Naive thymus-derived CD8-positive, alpha-beta T cell (primary cell): ENCODE data around the gene GIMAP7. TPM values are rescaled to one million over a fixed set of nuclear protein-coding genes. Genes with fewer than 3 reads are reported as not detected.
"Not testable (repeated sequence)": the region's sequence is repeated elsewhere in the genome, so short reads cannot be mapped to it uniquely, and the experiment has no call there.

ENCODE experiments used
- ATAC-seq, 2 donors: fragments of 150-1000 bp; cut with Tn5 transposase in 1 of 2; sonication (Bioruptor Pico), chemical (Tn5 transposase) in 1 of 2; 1 replicate in 1 of 2; 2 replicates in 1 of 2; pipeline ENCODE4 v1.10.0; 2021; ENCODE audit warnings: mild to moderate bottlenecking in 2 of 2, moderate library complexity in 2 of 2
- POLR2A ChIA-PET: fragments of 350-600 bp; sonication (Branson Sonifier 250); formaldehyde crosslinking; loops from one replicate; lab custom pipeline; 2021; ENCODE audit warnings: antibody characterized with exemption; lab: Charles Lee
- DNase-seq, 10 donors: peaks; one replicate each; pipeline versions ENCODE4 v3.0.0 to v3.0.0-alpha.2; 2020 to 2022
- H3K27ac Mint-ChIP-seq, 10 donors: one replicate each; pipeline ENCODE4 v1.8.0; 2020 to 2022; ENCODE audit warnings: mild to moderate bottlenecking in 10 of 10, mixed read lengths in 10 of 10, moderate library complexity in 4 of 10, inconsistent platforms in 1 of 10
- H3K27me3 Mint-ChIP-seq, 5 donors: one replicate each; pipeline ENCODE4 v1.8.0; 2021 to 2022; ENCODE audit warnings: mixed read lengths in 5 of 5
- H3K36me3 Mint-ChIP-seq, 3 donors: one replicate each; pipeline ENCODE4 v1.8.0; 2020 to 2022; ENCODE audit warnings: mixed read lengths in 3 of 3, mild to moderate bottlenecking in 2 of 3, inconsistent platforms in 1 of 3
- H3K4me1 Mint-ChIP-seq, 4 donors: one replicate each; pipeline ENCODE4 v1.8.0; 2021 to 2022; ENCODE audit warnings: mixed read lengths in 4 of 4
- H3K4me3 Mint-ChIP-seq, 10 donors: one replicate each; pipeline ENCODE4 v1.8.0; 2020 to 2022; ENCODE audit warnings: mild to moderate bottlenecking in 10 of 10, mixed read lengths in 10 of 10, moderate library complexity in 6 of 10, inconsistent platforms in 1 of 10
- H3K9me3 Mint-ChIP-seq, 9 donors: one replicate each; pipeline ENCODE4 v1.8.0; 2020 to 2022; ENCODE audit warnings: mixed read lengths in 9 of 9, mild to moderate bottlenecking in 3 of 9, inconsistent platforms in 1 of 9, moderate library complexity in 1 of 9
- polyA plus RNA-seq, 3 donors: library from polyadenylated mRNA; unstranded; fragments of 300-500 nt; fragmentation: Illumina TruSeq; gene quantifications; one replicate each; pipeline ENCODE4 v1.2.3, GENCODE V29; 2021
- total RNA-seq, 8 experiments: library from RNA in 2 of 8; stranded (reverse) in 2 of 8; gene quantifications; one replicate each; pipeline ENCODE4 v1.2.3 and lab custom pipeline; 2021 to 2026

GIMAP7 gene
- total and polyA plus RNA-seq, 5 experiments from 2014 or later: 367 to 821 (median 451) TPM

DNA sequence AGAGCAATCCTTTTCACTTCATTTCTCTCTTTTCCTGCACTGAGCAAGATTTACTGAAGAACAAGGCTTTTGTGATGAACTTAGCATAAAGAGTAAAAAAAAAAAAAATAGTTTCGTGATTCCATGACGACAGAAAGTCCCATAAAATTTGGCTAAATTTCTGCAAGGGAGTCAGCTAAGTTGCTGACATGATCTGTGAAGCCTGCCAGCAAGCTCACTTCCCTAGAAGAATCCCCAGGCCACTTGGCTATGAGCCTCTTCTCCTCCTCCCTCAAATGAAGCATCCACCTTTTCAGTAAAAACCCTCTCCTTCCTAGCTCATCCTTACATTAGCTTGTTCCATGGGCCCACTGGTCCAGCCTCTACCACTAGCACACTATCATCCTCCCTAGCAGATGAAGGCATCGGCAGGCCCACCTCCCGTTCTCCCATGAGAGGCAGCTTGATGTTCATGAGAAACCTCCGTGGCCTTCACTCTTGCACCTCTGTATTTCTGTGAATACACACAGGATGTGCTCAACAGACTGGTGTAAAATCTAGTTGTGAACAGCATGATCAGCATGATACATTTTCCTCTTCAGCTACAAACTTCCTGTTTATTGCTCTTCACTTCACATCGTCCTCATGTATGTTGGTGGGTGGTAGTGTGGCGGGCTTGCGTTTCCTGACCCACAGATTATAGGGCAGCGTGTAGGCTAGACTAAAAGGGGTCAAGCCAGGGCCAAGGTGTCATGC lies 33.3 kb upstream of the GIMAP7 start:
- Mint-ChIP-seq H3K36me3 (peaks cover 8 to 34% (median 27%) of the 10 kb centered on the region in 3 donors), H3K27ac (peak overlapping the region; percentile 98 to 100 (median 100)), H3K27me3 (no peaks in the 10 kb centered on the region), H3K9me3 (peaks cover 0 to 6% (median 0%) of the 10 kb centered on the region in 9 donors), H3K4me3 (peak overlapping the region; percentile 71 to 97 (median 88)), H3K4me1 (peaks cover 57 to 98% (median 94%) of the 10 kb centered on the region in 4 donors)
- peak; percentile 25 to 76 (median 63) for DNase-seq
- peak; percentile 51 to 69 for ATAC-seq
- POLR2A ChIA-PET: interaction anchor here (0.6 to 11.9 kb wide), 33 partner anchors 8 to 1535 kb away, joined by 3 to 505 read pairs (median 6); partner anchors contain the start of genes GIMAP1, GIMAP4, GIMAP5 and GIMAP6

- Mint-ChIP-seq H3K27me3 (no peaks in the 10 kb centered on the region), H3K9me3 (peaks cover 0 to 4% (median 0%) of the 10 kb centered on the region in 9 donors), H3K36me3 (peaks cover 4 to 28% (median 21%) of the 10 kb centered on the region in 3 donors), H3K4me3 (peak overlapping the region; percentile 71 to 97 (median 88)), H3K4me1 (peaks cover 58 to 97% (median 94%) of the 10 kb centered on the region in 4 donors), H3K27ac (peak overlapping the region; percentile 98 to 100 (median 100))
- POLR2A ChIA-PET: interaction anchor here (0.9 to 11.9 kb wide), 29 partner anchors 9 to 273 kb away, joined by 3 to 505 read pairs (median 7); partner anchors contain the start of genes GIMAP1, GIMAP4, GIMAP5 and GIMAP6
- DNase-seq (no peak), ATAC-seq (peak in 1 of 2 donors; percentile 0)
These were observed 32.8 kb upstream of the GIMAP7 start for GRCh38 chr7:150481922-150482321.

DNA sequence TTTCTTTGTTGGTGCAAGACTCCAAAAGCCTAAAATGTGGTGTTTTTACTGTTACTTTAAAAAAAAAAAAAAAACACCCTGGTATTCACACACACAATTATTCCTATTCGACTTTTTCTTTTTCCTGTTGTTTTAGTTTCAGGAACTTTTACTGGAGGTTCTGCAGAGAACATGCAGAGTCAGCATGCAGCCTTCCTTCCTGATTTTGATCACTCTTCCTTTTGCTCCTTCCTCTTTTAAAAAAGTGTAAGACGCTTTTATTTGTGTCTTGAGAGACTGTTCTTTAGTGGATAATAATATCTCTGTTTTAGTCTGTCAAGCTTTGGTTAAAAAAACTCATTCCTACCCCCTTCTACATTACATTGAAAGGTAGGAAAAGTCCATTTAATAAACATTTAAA lies 31.2 kb upstream of the GIMAP7 start:
- DNase-seq, ATAC-seq, H3K27me3 Mint-ChIP-seq, H3K9me3 Mint-ChIP-seq: not testable (repeated sequence)
- Mint-ChIP-seq H3K4me3 (peak overlapping the region; percentile 70 to 90 (median 82)), H3K27ac (peak overlapping the region; percentile 97 to 100 (median 100)), H3K36me3 (peaks cover 0 to 13% (median 5%) of the 10 kb centered on the region in 3 donors), H3K4me1 (peaks cover 54 to 96% (median 84%) of the 10 kb centered on the region in 4 donors)
- POLR2A ChIA-PET: interaction anchor here (0.6 to 11.9 kb wide), 16 partner anchors 8 to 271 kb away, joined by 3 to 505 read pairs (median 10); partner anchors contain the start of genes GIMAP1, GIMAP4, GIMAP6 and GIMAP7

DNA sequence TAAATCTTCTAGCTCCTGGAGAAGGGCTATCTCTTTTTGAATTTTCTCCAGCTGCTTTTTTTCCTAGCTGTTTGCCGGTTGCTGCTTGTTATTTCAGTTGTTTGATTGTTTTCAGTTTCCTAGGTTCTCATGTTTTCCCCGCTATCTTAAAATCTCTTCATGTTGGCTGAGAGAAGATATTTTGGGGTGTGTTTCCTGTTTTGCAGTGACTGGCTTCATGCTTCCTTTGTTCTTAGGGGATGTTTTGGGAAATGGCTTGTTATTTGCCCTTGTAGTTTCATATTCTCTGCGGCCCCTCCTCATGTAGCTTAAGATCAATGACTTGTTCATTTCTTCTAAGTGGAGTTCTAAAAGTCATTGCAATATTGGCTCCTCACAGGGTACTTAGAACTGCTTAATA lies 30.6 kb upstream of the GIMAP7 start:
- H3K36me3 Mint-ChIP-seq: peaks cover 0 to 12% (median 2%) of the 10 kb centered on the region in 3 donors
- peak overlapping the region; percentile 97 to 100 (median 100) for H3K27ac Mint-ChIP-seq
- peaks cover 49 to 95% (median 79%) of the 10 kb centered on the region in 4 donors for H3K4me1 Mint-ChIP-seq
- H3K27me3 Mint-ChIP-seq, H3K9me3 Mint-ChIP-seq: not testable (repeated sequence)
- H3K4me3 Mint-ChIP-seq: peak overlapping the region; percentile 70 to 90 (median 82)
- peak in 7 of 10 donors; percentile 37 to 84 (median 58) for DNase-seq
- peak; percentile 66 to 73 for ATAC-seq
- POLR2A ChIA-PET: interaction anchor here (0.6 to 11.9 kb wide), 17 partner anchors 8 to 530 kb away, joined by 3 to 505 read pairs (median 9); partner anchors contain the start of genes GIMAP1, GIMAP4, GIMAP6 and GIMAP7

GRCh38 chr7:150487625-150488024 lies 27.0 kb upstream of the GIMAP7 start:
- peak overlapping the region in 4 of 10 donors; percentile 11 to 100 (median 67) for H3K27ac Mint-ChIP-seq
- no peaks in the 10 kb centered on the region for H3K27me3 Mint-ChIP-seq
- no peak overlapping the region for H3K4me3 Mint-ChIP-seq
- POLR2A ChIA-PET: interaction anchor here (0.7 to 11.9 kb wide), 4 partner anchors 16 to 37 kb away, joined by 3 to 504 read pairs (median 59); partner anchors contain the start of gene GIMAP7
- peaks cover 29 to 85% (median 62%) of the 10 kb centered on the region in 4 donors for H3K4me1 Mint-ChIP-seq
- DNase-seq (no peak), ATAC-seq (no peak)
- H3K36me3 Mint-ChIP-seq: peaks cover 0 to 19% (median 2%) of the 10 kb centered on the region in 3 donors
- peaks cover 0 to 19% (median 5%) of the 10 kb centered on the region in 9 donors for H3K9me3 Mint-ChIP-seq

DNA sequence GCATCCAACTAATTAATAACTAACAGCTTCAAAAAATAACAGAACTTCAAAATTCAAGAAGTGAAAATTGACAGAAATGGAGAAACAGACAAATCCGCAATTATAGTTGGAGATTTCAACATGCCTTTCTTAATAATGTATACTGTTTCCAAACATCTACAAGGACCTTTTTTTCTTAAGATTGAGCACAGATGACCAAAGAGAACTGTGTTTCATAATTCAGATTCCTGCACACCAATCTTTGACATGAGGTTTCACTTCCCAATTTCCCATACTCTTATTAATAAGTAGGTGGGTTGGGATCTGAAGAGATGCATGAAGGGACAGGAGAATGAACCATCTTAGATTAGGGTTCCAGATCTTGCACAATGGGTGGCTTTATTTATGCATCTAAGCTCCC lies 24.9 kb upstream of the GIMAP7 start:
- no peak overlapping the region for H3K4me3 Mint-ChIP-seq
- POLR2A ChIA-PET: interaction anchor here (1.4 to 3.1 kb wide), 2 partner anchors 13 to 22 kb away, joined by 4 to 11 read pairs; no protein-coding TSS in a partner anchor
- H3K27ac Mint-ChIP-seq: peak overlapping the region in 2 of 10 donors; percentile 27 to 100
- DNase-seq (no peak), ATAC-seq (no peak)
- peaks cover 15 to 70% (median 45%) of the 10 kb centered on the region in 4 donors for H3K4me1 Mint-ChIP-seq
- H3K27me3 Mint-ChIP-seq: no peaks in the 10 kb centered on the region
- peaks cover 0 to 20% (median 2%) of the 10 kb centered on the region in 3 donors for H3K36me3 Mint-ChIP-seq
- peaks cover 0 to 19% (median 6%) of the 10 kb centered on the region in 9 donors for H3K9me3 Mint-ChIP-seq

DNA sequence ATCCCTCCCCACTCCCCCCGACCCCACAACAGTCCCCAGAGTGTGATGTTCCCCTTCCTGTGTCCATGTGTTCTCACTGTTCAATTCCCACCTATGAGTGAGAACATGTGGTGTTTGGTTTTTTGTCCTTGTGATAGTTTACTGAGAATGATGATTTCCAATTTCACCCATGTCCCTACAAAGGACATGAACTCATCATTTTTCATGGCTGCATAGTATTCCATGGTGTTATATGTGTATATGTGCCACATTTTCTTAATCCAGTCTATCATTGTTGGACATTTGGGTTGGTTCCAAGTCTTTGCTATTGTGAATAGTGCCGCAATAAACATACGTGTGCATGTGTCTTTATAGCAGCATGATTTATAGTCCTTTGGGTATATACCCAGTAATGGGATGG lies 21.2 kb upstream of the GIMAP7 start:
- H3K4me3 Mint-ChIP-seq, H3K27me3 Mint-ChIP-seq, DNase-seq, ATAC-seq, H3K27ac Mint-ChIP-seq, POLR2A ChIA-PET: not testable (repeated sequence)
- peaks cover 5 to 26% (median 12%) of the 10 kb centered on the region in 3 donors for H3K36me3 Mint-ChIP-seq
- H3K9me3 Mint-ChIP-seq: peaks cover 3 to 35% (median 16%) of the 10 kb centered on the region in 9 donors
- H3K4me1 Mint-ChIP-seq: peaks cover 5 to 55% (median 41%) of the 10 kb centered on the region in 4 donors

GRCh38 chr7:150502519-150502918 lies 12.2 kb upstream of the GIMAP7 start:
- peaks cover 6 to 35% (median 18%) of the 10 kb centered on the region in 3 donors for H3K36me3 Mint-ChIP-seq
- peaks cover 6 to 42% (median 22%) of the 10 kb centered on the region in 9 donors for H3K9me3 Mint-ChIP-seq
- ATAC-seq (peak; percentile 84 to 98), DNase-seq (peak in 5 of 10 donors; percentile 13 to 81 (median 58))
- peak overlapping the region; percentile 83 to 97 (median 92) for H3K27ac Mint-ChIP-seq
- peak overlapping the region; percentile 13 to 83 (median 70) for H3K4me3 Mint-ChIP-seq
- peaks cover 49 to 87% (median 85%) of the 10 kb centered on the region in 4 donors for H3K4me1 Mint-ChIP-seq
- H3K27me3 Mint-ChIP-seq: no peaks in the 10 kb centered on the region
- POLR2A ChIA-PET: interaction anchor here (0.6 to 8.3 kb wide), 18 partner anchors 9 to 254 kb away, joined by 3 to 153 read pairs (median 4); partner anchors contain the start of genes GIMAP4, GIMAP5, GIMAP7 and GIMAP8

DNA sequence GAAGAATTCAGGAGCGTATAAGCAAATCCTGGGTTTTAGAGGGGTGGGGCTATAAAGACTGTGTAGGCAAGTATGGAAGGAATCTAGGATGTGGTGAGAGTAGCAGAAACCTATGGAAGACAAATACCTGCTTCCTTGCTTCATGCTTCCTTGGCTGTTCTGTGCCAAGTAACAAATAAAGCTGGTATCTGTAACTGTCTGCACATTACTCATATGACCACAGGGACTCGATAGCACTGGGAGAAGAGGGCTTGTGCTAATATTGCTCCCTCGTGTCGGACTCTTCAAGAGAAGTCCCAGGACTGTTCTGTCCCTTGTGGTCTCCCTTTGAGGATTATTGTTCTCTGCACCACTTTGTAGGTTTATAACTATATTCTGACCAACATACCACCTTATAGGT lies 11.5 kb upstream of the GIMAP7 start:
- peaks cover 4 to 36% (median 15%) of the 10 kb centered on the region in 9 donors for H3K9me3 Mint-ChIP-seq
- H3K27me3 Mint-ChIP-seq: no peaks in the 10 kb centered on the region
- ATAC-seq: peak in 1 of 2 donors; percentile 9
- DNase-seq: no peak
- H3K4me1 Mint-ChIP-seq: peaks cover 51 to 89% (median 86%) of the 10 kb centered on the region in 4 donors
- peaks cover 4 to 29% (median 13%) of the 10 kb centered on the region in 3 donors for H3K36me3 Mint-ChIP-seq
- H3K27ac Mint-ChIP-seq: peak overlapping the region; percentile 83 to 97 (median 92)
- H3K4me3 Mint-ChIP-seq: peak overlapping the region; percentile 13 to 83 (median 76)
- POLR2A ChIA-PET: interaction anchor here (0.6 to 8.3 kb wide), 14 partner anchors 8 to 253 kb away, joined by 3 to 153 read pairs (median 9); partner anchors contain the start of genes GIMAP4, GIMAP5, GIMAP7 and GIMAP8

GRCh38 chr7:150503581-150503980 lies 11.1 kb upstream of the GIMAP7 start:
- ATAC-seq (peak in 1 of 2 donors; percentile 26), DNase-seq (no peak)
- Mint-ChIP-seq H3K4me1 (peaks cover 54 to 89% (median 88%) of the 10 kb centered on the region in 4 donors), H3K27me3 (no peaks in the 10 kb centered on the region), H3K27ac (peak overlapping the region; percentile 83 to 97 (median 92)), H3K9me3 (peaks cover 0 to 32% (median 12%) of the 10 kb centered on the region in 9 donors), H3K36me3 (peaks cover 3 to 26% (median 11%) of the 10 kb centered on the region in 3 donors), H3K4me3 (peak overlapping the region in 8 of 10 donors; percentile 62 to 83 (median 78))
- POLR2A ChIA-PET: interaction anchor here (2.1 to 8.3 kb wide), 6 partner anchors 12 to 253 kb away, joined by 9 to 153 read pairs (median 60); partner anchors contain the start of genes GIMAP4, GIMAP7 and GIMAP8

- Mint-ChIP-seq H3K4me1 (peaks cover 63 to 96% (median 94%) of the 10 kb centered on the region in 4 donors), H3K27me3 (no peaks in the 10 kb centered on the region), H3K27ac (peak overlapping the region; percentile 75 to 98 (median 90)), H3K36me3 (peaks cover 0 to 14% (median 8%) of the 10 kb centered on the region in 3 donors), H3K4me3 (peak overlapping the region; percentile 45 to 83 (median 74)), H3K9me3 (peaks cover 0 to 14% (median 7%) of the 10 kb centered on the region in 9 donors)
- DNase-seq (no peak), ATAC-seq (peak; percentile 28 to 52)
- POLR2A ChIA-PET: interaction anchor here (0.7 to 8.3 kb wide), 8 partner anchors 20 to 233 kb away, joined by 3 to 153 read pairs (median 6); partner anchors contain the start of genes GIMAP4 and GIMAP8
These were observed 6.6 kb upstream of the GIMAP7 start for GRCh38 chr7:150507947-150508602.
